ENCODE results near the gene CCDC148.

Gene CCDC148

DNA sequence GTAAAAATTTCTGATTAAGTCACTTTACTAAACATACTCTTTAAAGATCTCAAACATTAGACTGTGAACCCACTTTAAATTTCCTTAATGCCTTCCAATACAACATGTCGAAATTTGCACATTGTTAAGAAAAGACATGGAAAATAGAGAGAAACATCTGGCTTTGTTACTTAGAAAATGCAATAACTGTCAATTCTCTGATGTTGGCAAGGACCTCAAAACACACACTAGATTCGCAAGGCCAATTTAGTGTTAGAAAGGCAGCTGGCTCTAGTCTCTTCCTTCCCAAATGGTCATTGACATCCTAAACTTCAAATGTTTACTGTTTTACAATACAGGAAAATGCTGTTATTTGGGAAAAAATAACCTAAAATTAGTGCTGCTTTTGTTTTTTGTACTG lies 244.3 kb downstream of the CCDC148 start:
- DNase-seq (ENCODE audit: low read depth), result no peak

DNA sequence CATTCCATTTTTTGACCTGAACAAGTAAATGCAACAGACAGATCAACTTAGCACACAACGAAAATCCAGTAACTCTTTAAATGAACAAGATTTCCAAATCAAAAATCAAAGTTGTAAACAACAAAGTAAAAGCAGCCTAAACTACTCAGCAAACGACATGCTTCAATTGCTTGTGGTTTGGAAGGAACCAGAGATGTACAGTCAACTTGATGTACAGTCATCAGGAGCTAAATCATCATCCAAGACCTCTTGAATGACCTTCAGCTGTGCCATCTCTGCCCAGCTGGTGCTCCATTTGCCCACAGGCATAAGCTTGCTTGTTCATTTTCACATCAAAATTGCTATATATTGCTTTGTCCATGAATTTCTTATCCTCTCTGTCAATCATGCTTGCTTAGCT lies 245.1 kb downstream of the CCDC148 start:
- no peak for DNase-seq (ENCODE audit: low read depth)

DNA sequence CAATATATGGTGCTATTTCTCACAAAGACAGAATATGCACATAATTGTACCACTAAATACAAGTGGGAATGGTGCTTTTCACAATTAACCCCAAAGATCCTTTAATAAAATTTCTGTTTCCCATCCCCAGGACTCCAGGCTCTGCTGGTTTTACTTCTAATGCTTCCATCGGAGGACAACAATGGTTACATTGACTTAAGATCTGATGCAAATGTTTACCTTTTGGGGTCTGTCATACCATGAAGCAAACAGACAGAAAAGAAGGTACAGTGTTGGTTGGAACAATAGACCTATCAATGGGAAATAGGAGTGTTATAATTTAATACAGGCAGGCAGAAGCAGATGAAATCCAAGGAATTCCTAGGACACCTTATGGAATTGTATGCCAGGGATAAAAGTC lies 249.2 kb downstream of the CCDC148 start:
- no peak for DNase-seq (ENCODE audit: low read depth)

DNA sequence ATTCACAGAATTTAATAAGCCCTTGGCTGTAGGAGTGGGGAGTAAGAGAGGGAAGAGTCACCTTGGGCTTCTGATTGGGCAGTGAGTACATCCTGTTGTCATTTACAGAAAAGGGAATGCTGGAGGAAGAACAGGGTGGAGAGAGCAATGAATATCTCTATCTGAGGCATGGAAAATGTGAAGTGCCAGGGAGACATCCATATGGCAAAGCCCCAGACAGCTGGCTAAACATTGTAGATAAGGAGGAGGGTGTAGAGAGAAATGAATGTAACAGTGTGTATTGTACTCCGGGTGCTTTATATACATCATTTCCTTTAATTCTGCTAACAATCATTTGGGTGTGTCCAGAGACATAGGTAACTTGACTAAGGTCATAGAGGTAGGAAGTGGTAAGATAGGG lies 251.3 kb downstream of the CCDC148 start:
- no peak for DNase-seq (ENCODE audit: low read depth)

DNA sequence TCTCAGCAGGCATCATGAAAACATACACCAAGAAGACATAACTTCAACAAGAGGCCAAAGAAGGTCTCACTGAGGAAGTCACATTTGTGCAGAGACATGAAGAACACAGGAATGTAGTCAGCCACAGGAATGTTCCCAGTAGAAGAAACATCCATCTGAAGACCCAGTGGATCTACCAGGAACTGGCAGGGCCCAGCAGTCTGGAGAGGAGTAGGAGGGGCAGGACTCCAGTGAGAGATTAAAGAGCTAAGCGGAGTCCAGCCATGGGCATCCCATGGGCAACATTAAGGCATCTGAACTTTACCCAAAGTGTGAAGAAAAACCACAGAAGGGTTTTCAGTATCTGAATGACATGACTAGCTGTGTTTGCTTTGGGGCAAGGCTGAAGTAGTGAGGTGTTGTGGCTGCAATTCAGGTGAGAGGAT lies 251.8 kb downstream of the CCDC148 start:
- peak; percentile 36 for DNase-seq (ENCODE audit: low read depth)

DNA sequence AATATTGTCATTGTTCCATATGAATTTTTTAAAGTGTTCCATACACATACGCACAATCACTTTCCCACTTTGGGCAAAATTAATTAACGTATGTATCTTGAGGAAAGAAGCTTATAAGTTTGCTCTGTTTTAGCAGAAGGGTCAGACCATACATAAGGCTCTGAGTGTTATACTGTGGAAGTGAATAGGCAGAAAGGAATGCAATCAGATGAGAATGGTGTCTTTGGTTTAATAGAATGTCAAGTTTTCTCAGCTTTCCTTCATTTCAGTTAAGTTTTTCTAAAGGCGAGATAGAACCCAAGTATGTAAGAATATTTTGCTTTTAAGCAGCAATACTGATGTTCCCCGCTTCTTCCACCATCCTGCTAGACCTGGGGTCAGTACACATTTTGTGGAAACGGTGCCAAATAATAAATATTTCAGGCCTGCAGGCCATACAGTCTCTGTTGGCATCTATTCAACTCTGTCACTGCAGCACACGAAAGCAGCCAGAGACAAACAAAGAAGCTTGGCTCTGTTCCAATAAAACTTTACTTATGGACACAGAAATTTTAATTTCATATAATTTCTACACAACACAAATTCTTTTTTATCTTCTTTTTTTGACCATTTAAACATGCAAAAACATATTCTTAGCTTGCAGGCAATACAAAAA lies 254.3 kb downstream of the CCDC148 start:
- DNase-seq (ENCODE audit: low read depth), result peak; percentile 9

DNA sequence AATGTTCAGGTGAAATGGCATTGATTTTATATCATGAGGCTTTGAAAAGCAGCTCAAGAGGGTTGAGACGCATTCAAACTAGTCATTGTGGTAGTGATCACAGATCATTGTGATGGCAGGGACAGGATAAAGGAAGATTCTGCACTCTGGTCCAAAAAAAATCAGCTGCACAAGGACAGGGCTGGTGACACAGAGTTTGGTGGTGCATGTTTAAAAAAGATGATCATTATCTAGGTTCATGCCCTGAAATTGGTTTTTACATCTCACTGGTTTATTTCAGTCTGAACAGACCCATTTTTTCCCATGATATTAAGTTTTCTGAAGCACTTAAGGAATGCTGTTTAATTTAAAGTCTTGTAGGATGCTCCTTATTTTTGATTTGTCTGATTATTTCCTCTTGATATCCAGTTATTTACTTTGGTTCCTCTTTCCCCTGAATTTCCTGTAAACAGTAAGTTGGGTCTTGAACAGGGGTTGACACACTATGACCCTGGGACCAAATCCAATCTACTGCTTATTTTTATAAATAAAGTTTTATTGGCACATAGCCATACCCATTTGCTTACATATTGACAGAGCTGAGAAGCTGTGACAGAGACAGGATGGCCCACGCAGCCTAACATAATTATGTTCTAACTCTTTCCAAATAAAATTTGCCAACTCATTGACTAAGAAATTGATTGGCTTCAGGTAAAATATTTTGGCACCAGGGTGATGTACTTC lies 256.5 kb downstream of the CCDC148 start:
- DNase-seq (ENCODE audit: low read depth), result no peak

DNA sequence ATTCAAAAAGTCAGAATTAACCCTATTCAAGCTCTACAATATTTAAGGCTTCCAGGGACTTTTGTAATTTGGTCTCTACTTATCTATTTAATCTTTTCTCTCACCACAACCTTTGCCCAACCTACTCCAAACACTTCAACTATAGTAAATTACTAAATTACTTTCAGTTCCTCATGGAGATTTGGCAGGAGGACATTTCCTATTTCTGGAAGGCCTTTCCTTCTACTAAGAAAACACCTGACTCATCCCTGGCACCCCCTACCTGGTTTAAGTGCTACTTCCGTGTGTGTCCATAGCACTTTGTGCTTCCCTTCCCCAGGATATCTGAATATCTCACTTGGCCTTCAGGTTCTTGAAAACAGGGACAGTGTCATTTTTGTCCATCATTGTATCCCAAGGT lies 258.6 kb downstream of the CCDC148 start:
- no peak for DNase-seq (ENCODE audit: low read depth)

DNA sequence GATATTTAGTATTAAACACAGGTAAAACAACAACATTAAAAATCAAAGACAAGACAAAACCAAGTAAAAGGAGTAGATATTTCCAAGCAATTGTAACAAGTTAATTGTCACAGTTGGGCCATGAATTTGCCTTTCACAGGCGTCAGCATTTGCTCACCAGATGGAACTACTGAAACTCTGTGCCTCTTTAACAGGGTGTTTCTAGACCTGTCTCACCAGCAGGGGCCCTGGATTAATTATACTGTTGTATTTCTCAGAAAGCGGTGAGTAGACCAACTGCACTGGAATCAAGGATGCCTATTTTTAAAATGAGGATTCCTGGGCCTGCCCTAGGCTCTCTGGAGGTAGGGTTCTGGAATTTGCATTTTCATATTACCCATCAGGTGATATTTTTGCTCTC lies 262.3 kb downstream of the CCDC148 start:
- no peak for DNase-seq (ENCODE audit: low read depth)

DNA sequence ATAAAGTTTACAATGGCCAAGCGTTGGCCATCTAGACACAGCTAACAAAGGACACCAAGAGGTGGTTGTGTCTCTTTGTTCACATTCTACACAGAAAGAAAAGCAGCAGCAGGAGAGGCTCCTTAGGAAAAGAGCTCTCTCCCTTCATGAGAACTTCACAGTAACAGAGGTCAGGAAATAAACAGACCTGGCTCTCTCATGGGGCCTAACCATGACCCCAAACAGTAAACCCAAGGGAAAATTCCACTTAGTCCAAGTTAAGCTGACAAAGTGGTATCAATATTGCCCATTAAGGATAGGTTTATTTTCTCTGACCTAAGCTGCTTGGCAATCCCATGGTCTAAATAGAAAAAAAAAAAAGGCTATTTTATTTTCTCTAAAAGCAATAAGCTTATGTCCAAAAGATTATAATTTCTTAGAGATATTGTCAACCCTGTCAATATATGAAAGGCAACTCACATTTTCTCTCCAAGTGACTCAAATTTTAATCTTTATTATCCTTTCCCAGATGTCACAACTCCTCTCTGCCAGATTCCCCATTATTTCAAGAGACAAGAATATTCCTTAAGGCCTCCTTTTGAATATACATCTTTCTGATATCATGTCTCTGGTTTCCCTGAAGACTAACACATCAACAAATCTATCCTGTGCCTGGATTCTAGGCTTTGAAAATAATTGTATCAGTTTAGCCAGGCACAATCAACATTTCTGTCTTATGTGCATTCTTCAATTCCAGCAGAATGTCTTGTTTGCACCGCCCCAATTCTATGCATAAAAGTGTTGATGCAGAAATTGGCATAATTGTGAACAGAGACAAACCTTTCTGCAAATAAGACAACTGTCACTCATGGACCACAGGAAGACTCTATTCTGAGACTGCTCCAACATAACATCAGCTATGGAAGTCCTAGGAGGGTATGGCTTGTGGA lies 263.8 kb downstream of the CCDC148 start:
- DNase-seq (ENCODE audit: low read depth), result no peak

DNA sequence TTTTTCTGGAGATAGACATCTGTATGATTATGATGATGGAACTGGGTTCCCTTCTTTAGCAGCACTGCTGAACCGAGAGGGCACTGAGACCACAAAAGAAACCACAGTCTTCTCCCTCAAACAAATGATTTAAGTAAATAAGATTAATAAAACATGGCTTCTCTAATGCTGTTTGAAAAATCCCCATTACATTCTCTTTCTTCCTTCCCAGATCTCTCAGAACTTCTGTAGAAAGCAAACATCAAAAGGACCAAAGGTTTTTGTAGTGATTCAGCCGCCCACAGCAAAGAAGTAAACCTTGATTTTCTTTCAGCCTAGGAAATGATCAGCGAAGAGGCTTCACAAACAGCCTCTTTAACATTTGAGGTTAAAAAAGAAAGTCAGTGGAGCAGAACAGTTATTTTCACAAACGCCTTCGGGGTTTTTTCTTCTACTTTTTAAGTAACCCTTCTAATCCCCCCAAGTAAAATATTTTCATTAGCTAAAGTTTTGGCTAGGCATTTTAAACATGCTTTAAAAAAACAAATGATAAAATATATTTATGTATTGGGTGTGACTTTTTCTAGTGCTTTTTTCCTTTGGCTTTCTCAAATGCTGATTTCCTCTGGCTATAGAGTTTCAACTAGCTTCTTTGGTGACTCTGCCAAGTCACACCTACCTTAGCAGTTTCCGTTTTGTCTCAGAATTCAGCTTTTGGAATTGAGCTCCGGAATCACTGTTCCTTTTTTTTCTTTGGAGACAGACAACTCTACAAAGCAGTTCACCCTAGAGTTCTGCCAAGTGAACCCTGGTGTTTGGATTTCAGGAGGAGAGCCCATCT lies 265.3 kb downstream of the CCDC148 start:
- DNase-seq (ENCODE audit: low read depth), result no peak

DNA sequence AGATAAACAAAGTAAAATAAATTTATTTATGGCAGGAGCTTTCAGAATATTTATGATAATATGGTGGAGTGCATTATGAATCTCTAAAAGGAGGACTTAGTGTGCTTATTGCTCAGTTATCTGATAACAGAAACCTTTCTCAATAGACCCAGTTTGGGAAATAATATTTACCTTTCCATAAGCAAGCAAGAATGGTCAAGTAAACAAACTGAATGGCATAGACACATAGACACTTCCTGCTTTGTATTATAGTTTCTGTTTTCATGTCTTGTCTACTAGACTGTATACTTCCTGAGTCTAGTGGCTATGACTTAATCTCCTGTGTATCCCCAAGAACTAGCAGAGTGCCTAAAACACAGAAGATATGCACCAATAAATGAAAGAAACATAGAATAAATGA lies 267.0 kb downstream of the CCDC148 start:
- DNase-seq (ENCODE audit: low read depth), result no peak

DNA sequence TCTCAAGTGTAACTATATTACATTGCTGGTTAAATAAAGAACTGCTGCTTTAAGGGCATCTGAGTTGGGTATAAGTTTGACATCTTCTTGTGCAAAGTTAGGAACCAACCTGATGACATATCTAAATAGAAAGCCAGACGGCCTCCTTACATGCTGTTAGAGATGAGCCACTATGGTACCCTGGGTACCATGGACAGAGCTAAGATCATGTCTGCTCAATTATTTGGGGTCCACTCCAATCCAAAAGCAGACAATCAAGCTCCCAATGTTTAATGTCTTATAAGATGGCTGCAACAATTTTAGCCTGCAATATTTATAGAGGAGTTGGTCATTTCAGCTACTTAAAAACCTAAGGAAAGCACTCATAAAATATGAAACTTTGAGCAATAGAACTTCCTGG lies 268.6 kb downstream of the CCDC148 start:
- DNase-seq (ENCODE audit: low read depth), result peak; percentile 7

DNA sequence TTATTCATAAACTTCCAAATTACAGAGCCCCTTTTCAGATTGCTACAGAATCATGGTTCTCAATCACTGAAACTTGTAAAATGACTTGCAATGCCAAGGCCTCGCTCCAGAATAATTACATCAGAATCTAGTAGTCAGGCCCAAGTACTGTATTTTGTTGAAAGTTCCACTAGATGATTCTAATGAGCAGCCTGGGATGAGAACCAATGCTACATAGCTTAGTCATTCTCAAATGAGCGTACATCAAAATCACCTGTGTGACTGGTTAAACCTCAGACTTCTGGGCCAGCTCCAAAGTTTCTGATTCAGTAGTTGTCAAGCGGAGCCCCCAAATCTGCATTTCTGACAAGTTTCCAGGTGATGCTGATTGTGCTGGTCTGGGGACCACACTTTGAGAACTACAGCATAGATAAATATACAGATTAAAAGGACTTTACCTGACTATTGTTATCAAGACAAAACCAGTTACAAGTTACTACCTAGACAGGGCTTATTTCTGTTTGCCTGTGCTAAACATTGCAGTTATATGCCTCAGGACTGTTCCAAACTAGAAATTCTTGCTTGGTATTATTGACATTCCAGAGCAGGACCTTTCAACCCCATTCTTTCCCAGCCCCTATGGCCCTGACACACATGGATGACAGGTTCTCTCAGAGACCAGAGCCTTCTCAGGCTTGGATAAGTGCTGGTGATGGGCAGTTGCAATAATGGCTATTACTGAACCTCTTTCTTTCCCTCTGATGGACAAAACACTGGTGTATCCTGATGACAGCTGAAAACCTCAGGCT lies 271.8 kb downstream of the CCDC148 start:
- DNase-seq (ENCODE audit: low read depth), result no peak

DNA sequence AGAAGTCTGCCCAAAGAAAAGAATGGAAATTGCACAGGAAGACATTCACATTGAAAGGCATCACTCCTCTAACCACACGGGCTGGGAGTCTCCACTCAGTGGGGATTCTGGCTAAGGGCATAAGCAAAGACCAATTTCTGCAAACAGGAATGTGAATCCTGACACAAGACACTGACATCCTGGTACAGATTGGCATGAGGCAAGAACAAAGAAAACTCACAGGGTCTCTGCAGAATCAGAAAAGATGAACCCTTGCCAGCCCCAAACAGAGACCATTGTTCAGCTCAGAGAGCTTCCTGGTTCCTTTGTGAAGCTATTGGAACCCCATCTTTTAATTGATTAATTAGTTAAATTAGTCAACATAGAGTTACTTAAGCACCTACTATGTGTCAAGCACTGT lies 272.6 kb downstream of the CCDC148 start:
- no peak for DNase-seq (ENCODE audit: low read depth)

DNA sequence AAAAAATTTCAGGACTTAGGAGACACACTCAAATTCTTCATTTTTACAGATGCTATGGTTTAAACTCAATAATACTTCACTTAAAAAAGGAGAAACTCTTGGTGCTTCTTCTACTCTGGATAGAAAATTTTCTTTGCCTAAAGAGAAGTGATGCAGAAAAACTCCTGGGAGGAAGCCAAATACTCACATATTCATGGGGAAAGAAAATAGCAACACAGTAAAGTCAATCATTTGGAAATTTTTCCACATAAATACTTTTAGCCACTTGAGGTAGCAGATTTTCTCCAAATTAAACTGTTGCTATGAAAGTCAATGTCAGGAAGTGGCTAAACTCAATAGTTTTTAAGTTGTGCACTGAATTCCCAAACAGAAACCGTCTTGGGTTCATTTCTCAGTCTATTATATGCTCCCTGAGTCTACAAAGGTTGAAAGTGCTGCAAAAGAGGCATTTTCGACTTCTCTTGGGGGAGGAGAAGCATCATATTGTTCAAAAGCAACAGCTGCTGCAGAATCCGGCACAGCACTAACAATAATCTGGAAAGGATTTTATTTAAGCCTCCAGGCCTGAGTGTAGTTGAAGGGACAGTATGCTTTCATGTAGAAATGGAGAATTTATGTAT lies 273.8 kb downstream of the CCDC148 start:
- DNase-seq (ENCODE audit: low read depth), result no peak

DNA sequence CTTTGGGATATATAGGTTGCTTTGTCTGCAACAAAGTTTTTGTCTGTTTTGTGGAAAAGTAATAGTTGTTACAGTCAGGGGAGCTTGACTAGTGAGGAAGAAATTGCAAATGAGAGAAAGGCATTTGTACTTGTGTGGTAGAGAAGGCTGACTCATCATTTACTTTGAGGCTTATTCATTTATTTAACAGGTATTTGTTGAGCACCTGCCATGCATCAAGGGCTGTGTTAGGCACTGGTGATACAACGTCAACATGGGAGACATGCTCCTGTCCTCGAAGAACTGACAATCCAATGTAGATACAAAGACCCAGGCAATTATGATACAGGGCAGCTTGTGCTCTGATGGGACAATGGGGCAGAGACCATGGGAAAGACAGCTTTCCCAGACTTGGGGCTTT lies 275.4 kb downstream of the CCDC148 start:
- DNase-seq (ENCODE audit: low read depth), result no peak

DNA sequence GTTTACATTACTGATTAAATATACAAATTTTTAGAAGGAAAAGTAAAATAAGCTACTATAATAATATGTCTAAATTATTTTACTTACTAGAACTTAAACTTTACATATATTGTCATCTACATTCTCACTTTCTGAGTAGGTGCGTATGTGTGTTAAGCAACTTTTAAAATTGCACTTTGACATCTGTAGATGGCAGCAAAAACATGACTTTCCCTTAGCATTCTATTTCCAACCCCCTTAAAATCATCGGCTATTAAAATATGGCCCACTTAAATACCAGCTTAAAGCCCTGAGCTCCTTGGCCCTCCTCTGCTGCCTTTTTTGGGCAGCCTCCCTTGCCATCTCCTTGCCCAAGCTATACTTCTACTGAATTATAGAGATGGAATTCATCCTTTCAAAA lies 276.9 kb downstream of the CCDC148 start:
- peak; percentile 25 for DNase-seq (ENCODE audit: low read depth)

DNA sequence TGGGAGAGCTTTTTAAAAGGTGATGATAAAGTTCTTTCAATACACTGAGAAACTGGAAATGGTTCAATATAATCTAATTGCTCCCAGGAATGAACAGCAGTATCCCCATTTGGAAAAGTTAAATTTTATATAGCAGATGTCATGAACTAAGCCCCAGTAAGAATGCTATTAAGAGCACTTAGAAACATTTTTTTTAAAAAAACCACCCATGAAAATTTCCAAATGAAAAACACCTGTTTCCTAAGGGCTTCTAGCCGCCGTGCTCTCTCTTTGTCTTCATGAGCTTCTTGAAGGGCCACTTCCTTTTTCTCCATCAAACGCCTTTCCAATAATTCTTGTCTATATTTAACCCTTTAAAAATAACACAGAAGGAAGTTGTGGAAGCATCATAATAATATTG lies 277.9 kb downstream of the CCDC148 start:
- no peak for DNase-seq (ENCODE audit: low read depth)

DNA sequence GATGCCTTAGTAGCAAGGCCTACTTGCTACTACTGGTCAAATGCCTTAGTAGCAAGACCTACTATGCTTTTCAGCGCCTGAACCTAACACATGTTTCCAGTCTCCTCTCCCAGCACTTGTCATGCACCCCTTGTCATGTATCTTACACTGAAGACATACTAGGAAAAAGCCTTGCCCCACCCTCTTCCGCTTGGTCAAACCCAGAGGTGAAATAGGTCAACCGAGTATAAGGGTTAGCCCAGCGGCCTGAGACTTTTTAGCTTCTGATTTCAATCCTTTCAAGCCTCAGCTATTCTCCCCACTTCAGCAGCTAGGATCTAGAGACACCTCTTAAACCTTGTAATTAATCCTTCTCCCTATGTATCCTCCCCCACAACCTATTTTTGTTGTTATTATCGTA lies 281.6 kb downstream of the CCDC148 start:
- no peak for DNase-seq (ENCODE audit: low read depth)

DNA sequence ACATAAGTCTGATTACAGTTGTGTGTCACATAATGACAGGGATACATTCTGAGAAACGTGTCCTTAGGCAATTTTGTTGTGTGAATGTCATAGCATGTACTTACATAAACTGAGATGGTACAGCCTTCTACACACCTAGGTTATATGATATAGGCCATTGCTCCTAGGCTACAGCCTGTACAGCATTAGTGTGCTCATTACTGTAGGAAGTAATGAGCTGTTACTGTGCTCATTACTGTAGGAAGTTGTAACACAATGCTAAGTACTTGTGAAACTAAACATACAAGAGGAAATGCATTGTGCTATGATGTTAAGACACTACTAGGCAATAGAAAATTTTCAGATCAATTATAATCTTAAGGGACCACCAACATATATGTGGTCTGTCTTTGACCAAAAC lies 282.1 kb downstream of the CCDC148 start:
- no peak for DNase-seq (ENCODE audit: low read depth)
